HG03575 (cell line): Measurements from ENCODE around the gene MARCHF2.

Experiments used
- ATAC-seq: cut with Tn5 transposase; IDR thresholded peaks from one replicate; pipeline ENCODE4 v1.9.1; 2021; ENCODE audit not compliant: unreplicated experiment, insufficient number of reproducible peaks, low FRiP score; ENCODE audit errors: extremely low read depth

Gene MARCHF2

GRCh38 chr19:8488365-8488764 is 75.3 kb downstream of the MARCHF2 start:
- ATAC-seq, result no peak
